ENCODE results near the gene CNTN4.

The CNTN4 gene

GRCh38 chr3:3005146-3005744 lies 906.6 kb downstream of the CNTN4 start:
- DNase-seq: no peak

- no peak for DNase-seq
Measured at GRCh38 chr3:3013317-3014052, 914.8 kb downstream of the CNTN4 start.

- no peak for DNase-seq
Measured at GRCh38 chr3:3015185-3016089, 916.8 kb downstream of the CNTN4 start.

GRCh38 chr3:3016226-3016625 lies 917.6 kb downstream of the CNTN4 start:
- DNase-seq: no peak

- no peak for DNase-seq
Measured at GRCh38 chr3:3020209-3020608, 921.5 kb downstream of the CNTN4 start.

GRCh38 chr3:3023111-3023745 lies 924.6 kb downstream of the CNTN4 start:
- DNase-seq: no peak

GRCh38 chr3:3027976-3028567 lies 929.4 kb downstream of the CNTN4 start:
- no peak for DNase-seq

- DNase-seq: no peak
Measured at GRCh38 chr3:3031326-3031725, 932.7 kb downstream of the CNTN4 start.

- DNase-seq: no peak
Measured at GRCh38 chr3:3037156-3037555, 938.5 kb downstream of the CNTN4 start.

GRCh38 chr3:3038201-3038991 lies 939.7 kb downstream of the CNTN4 start:
- DNase-seq: no peak

- DNase-seq: no peak
Measured at GRCh38 chr3:3053974-3054373, 955.3 kb downstream of the CNTN4 start.

- no peak for DNase-seq
Measured at GRCh38 chr3:3059645-3060044, 961.0 kb downstream of the CNTN4 start.

GRCh38 chr3:3064297-3064696 lies 965.6 kb downstream of the CNTN4 start:
- DNase-seq: no peak

GRCh38 chr3:3065876-3066275 lies 967.2 kb downstream of the CNTN4 start:
- no peak for DNase-seq

GRCh38 chr3:3066378-3066777 lies 967.7 kb downstream of the CNTN4 start:
- no peak for DNase-seq

- DNase-seq: no peak
Measured at GRCh38 chr3:3066910-3067309, 968.2 kb downstream of the CNTN4 start.

- no peak for DNase-seq
Measured at GRCh38 chr3:3068358-3068881, 969.8 kb downstream of the CNTN4 start.

- DNase-seq: no peak
Measured at GRCh38 chr3:3069723-3070122, 971.1 kb downstream of the CNTN4 start.

- no peak for DNase-seq
Measured at GRCh38 chr3:3071136-3071535, 972.5 kb downstream of the CNTN4 start.

GRCh38 chr3:3074551-3075257 lies 976.0 kb downstream of the CNTN4 start:
- DNase-seq: no peak

- DNase-seq: no peak
Measured at GRCh38 chr3:3080309-3080708, 981.6 kb downstream of the CNTN4 start.

All from NCI-H510A (cell line).